AG10803 (cell line): Measurements from ENCODE around the gene RPS3.
"Not testable (repeated sequence)": the region's sequence is repeated elsewhere in the genome, so short reads cannot be mapped to it uniquely, and the experiment has no call there.

ENCODE experiments used
- DNase-seq: peaks from one replicate; pipeline ENCODE4 v3.0.0; 2010; ENCODE audit warnings: low read depth
- H3K4me3 ChIP-seq: 2 replicates; pipeline ENCODE4 v1.5.1; 2011; ENCODE audit warnings: mild to moderate bottlenecking, low read length, control low read depth
- CTCF ChIP-seq: conservative IDR thresholded peaks from 2 replicates; pipeline ENCODE4 v1.5.1; 2011; ENCODE audit warnings: mild to moderate bottlenecking, low read length, control low read depth, inconsistent platforms

Gene RPS3

GRCh38 chr11:75351791-75352587, 47.3 kb upstream of the RPS3 start:
- TF ChIP-seq CTCF, result no peak
- DNase-seq, result peak; percentile 55
- H3K4me3 ChIP-seq, result peak overlapping the region; percentile 68

GRCh38 chr11:75352588-75353206, 46.6 kb upstream of the RPS3 start:
- peak overlapping the region; percentile 68; the same call in 1 of the 2 replicates for H3K4me3 ChIP-seq
- no peak for TF ChIP-seq CTCF
- DNase-seq, result no peak

- no peak for DNase-seq
- no peak overlapping the region for H3K4me3 ChIP-seq
- TF ChIP-seq CTCF, result no peak
Measured at GRCh38 chr11:75355051-75355450, 44.3 kb upstream of the RPS3 start.

GRCh38 chr11:75356613-75357012, 42.7 kb upstream of the RPS3 start:
- no peak for TF ChIP-seq CTCF
- peak; percentile 51 for DNase-seq
- H3K4me3 ChIP-seq, result no peak overlapping the region

GRCh38 chr11:75362285-75362684, 37.0 kb upstream of the RPS3 start:
- not testable (repeated sequence) for DNase-seq, H3K4me3 ChIP-seq

GRCh38 chr11:75365711-75366181, 33.6 kb upstream of the RPS3 start:
- DNase-seq, result peak; percentile 51

GRCh38 chr11:75366826-75367225, 32.5 kb upstream of the RPS3 start:
- DNase-seq, H3K4me3 ChIP-seq: not testable (repeated sequence)

More at GRCh38 chr11:75365711-75366181, 33.6 kb upstream of the RPS3 start:
- TF ChIP-seq CTCF, result no peak
- H3K4me3 ChIP-seq, result no peak overlapping the region
